Lung (tissue), 12 donors: Measurements from ENCODE around the gene CCDC127. TPM values are rescaled to one million over a fixed set of nuclear protein-coding genes. Genes with fewer than 3 reads are reported as not detected.
A peak's percentile ranks its signal among the peaks of the same experiment; 100 is the strongest.

Source experiments
- ATAC-seq: fragments of 200-7000 bp; cut with Tn5 transposase; one replicate; pipeline ENCODE4 v1.9.1; 2020; ENCODE audit warnings: moderate number of reproducible peaks; ENCODE audit not compliant: insufficient read depth, low FRiP score
- DNase-seq, 3 donors: peaks; one replicate each; pipeline ENCODE4 v3.0.0-alpha.2; 2013 to 2017
- H3K27ac ChIP-seq, 2 donors: one replicate each; pipeline ENCODE4 v1.5.1; 2013; ENCODE audit warnings: mild to moderate bottlenecking in 2 of 2, moderate library complexity in 2 of 2, control low read depth in 1 of 2, inconsistent platforms in 1 of 2, low read depth in 1 of 2, low read length in 1 of 2
- H3K27me3 ChIP-seq, 3 donors: one replicate each; pipeline ENCODE4 v1.5.1; 2013; ENCODE audit warnings: low read length in 2 of 3; ENCODE audit not compliant: control insufficient read depth in 3 of 3, insufficient read depth in 3 of 3
- H3K36me3 ChIP-seq, 4 donors: one replicate each; pipeline ENCODE4 v1.5.1; 2013; ENCODE audit warnings: low read length in 4 of 4, mild to moderate bottlenecking in 1 of 4, moderate library complexity in 1 of 4; ENCODE audit not compliant: control insufficient read depth in 4 of 4, insufficient read depth in 4 of 4
- H3K4me1 ChIP-seq, 5 donors: one replicate each; pipeline ENCODE4 v1.5.1; 2013; ENCODE audit warnings: low read length in 5 of 5, mild to moderate bottlenecking in 2 of 5, moderate library complexity in 1 of 5; ENCODE audit not compliant: control insufficient read depth in 5 of 5, insufficient read depth in 5 of 5
- H3K4me3 ChIP-seq: one replicate; pipeline ENCODE4 v1.5.1; 2013; ENCODE audit warnings: mild to moderate bottlenecking, control low read depth, moderate library complexity
- H3K9ac ChIP-seq, 2 donors: one replicate each; pipeline ENCODE4 v1.5.1; 2013; ENCODE audit warnings: low read length in 2 of 2, control low read depth in 1 of 2; ENCODE audit not compliant: insufficient read depth in 1 of 2
- H3K9me3 ChIP-seq, 4 donors: one replicate each; pipeline ENCODE4 v1.5.1; 2013; ENCODE audit warnings: low read length in 3 of 4, mild to moderate bottlenecking in 1 of 4, moderate library complexity in 1 of 4; ENCODE audit not compliant: control insufficient read depth in 4 of 4, insufficient read depth in 3 of 4
- WGBS, 2 donors: extraction: QIAGEN DNeasy Blood & Tissue Kit; methylation state at CpG; one replicate each; pipeline ENCODE4 v1.1.7; 2013; 5-methylcytosine and 5-hydroxymethylcytosine counted together
- polyA plus RNA-seq, 2 donors: library from polyadenylated mRNA; stranded (reverse); fragments of 200-250 nt; gene quantifications; one replicate each; pipeline ENCODE4 v1.2.1, GENCODE V29; 2013
- total RNA-seq, 2 donors: library from RNA; depleted of rRNA in 1 of 2; stranded (reverse); fragments of >200 nt in 1 of 2; gene quantifications; one replicate each; pipeline ENCODE4 v1.2.1, GENCODE V29; 2014 to 2021
- TF ChIP-seq, protein P1 (sequence below): IDR thresholded peaks from 2 replicates; pipeline ENCODE4 v1.5.1; 2012; ENCODE audit warnings: mild to moderate bottlenecking; ENCODE audit errors: control extremely low read depth, extremely low read depth
- donor health status: control.
- donor health status: control.
- donor health status: Bipolar disorder and iron deficiency.
- donor health status: healthy.
- donor health status: DM: yes; HTN: yes; CAD: no.

The CCDC127 gene
- total and polyA plus RNA-seq, 4 donors: 2.1 to 6.4 (median 3.9) TPM

DNA sequence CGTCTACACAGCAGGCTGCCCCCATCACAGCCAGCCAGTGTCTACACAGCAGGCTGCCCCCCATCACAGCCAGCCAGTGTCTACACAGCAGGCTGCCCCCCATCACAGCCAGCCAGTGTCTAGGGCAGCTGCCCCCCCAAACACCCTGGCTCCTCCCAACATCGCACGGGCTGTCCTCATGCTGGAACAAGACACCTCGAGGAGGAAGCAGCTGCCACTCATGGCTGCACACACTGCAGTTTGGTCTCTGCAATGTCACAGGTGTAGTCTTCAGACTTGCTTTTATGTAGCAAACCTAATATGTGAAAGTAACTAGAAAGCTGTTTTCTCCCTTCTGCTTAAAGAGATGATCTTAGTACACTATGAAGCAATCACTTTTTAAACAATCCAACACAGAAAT lies 17.0 kb downstream of the CCDC127 start:
- no peaks in the 10 kb centered on the region for H3K9me3 ChIP-seq
- H3K36me3 ChIP-seq: peaks cover 0 to 21% (median 9%) of the 10 kb centered on the region in 4 donors
- DNase-seq (no peak), ATAC-seq (no peak)
- TF ChIP-seq, protein P1, sequence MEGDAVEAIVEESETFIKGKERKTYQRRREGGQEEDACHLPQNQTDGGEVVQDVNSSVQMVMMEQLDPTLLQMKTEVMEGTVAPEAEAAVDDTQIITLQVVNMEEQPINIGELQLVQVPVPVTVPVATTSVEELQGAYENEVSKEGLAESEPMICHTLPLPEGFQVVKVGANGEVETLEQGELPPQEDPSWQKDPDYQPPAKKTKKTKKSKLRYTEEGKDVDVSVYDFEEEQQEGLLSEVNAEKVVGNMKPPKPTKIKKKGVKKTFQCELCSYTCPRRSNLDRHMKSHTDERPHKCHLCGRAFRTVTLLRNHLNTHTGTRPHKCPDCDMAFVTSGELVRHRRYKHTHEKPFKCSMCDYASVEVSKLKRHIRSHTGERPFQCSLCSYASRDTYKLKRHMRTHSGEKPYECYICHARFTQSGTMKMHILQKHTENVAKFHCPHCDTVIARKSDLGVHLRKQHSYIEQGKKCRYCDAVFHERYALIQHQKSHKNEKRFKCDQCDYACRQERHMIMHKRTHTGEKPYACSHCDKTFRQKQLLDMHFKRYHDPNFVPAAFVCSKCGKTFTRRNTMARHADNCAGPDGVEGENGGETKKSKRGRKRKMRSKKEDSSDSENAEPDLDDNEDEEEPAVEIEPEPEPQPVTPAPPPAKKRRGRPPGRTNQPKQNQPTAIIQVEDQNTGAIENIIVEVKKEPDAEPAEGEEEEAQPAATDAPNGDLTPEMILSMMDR: no peak
- H3K27ac ChIP-seq: no peak overlapping the region
- no peaks in the 10 kb centered on the region for H3K27me3 ChIP-seq
- 63 to 68% methylated on average over 4 of the region's 4 CpGs for WGBS, 2 donors
- H3K9ac ChIP-seq: no peak overlapping the region
- no peak overlapping the region for H3K4me3 ChIP-seq
- no peaks in the 10 kb centered on the region for H3K4me1 ChIP-seq

GRCh38 chr5:199950-200645 lies 17.9 kb downstream of the CCDC127 start:
- TF ChIP-seq, protein P1: no peak
- 90% methylated on average over 23 of the region's 23 CpGs for WGBS, 2 donors
- ATAC-seq (no peak), DNase-seq (no peak)
- Histone ChIP-seq H3K36me3 (peaks cover 0 to 17% (median 7%) of the 10 kb centered on the region in 4 donors), H3K27ac (peak overlapping the region in 1 of 2 donors; percentile 36), H3K27me3 (no peaks in the 10 kb centered on the region), H3K9me3 (no peaks in the 10 kb centered on the region), H3K4me1 (no peaks in the 10 kb centered on the region), H3K9ac (no peak overlapping the region), H3K4me3 (no peak overlapping the region)

DNA sequence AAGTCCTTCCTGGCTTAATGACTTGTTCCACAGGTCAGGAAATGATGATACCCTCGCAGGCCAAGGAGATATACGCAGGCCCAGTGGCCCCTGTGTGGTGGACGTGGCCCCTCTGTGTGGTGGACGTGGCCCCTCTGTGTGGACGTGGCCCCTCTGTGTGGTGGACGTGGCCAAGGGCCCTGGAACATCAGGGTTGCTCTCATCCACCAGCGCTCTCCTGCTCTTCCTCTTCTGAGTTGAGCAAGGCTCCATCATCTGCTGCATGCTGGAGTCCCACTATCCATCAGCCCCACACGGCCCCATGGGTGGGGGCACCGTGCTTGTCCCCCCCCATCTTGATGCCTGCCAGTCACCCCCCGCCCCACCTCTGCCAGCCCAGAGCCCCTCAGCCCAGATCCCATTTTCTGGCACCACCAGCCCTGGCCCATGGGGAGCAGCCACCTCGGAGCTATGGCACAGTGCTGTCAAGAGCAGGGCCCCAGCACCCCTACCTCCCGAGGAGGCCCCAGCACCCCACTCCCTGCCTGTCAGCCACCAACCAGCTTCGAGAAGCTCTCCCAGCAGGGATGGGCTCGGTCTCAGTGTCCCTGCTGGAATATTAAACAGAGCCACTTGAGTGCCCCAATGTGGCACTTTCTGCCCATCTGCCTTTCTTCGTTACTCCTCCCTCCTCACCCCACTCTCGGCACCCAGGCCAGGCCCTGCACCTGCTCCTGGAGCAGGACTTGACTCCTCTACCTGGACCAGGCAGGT lies 18.6 kb downstream of the CCDC127 start:
- DNase-seq: no peak
- 93 to 94% methylated on average over 16 of the region's 16 CpGs for WGBS, 2 donors

More for the DNA sequence above, 18.6 kb downstream of the CCDC127 start:
- no peak for ATAC-seq
- Histone ChIP-seq H3K36me3 (peaks cover 0 to 14% (median 4%) of the 10 kb centered on the region in 4 donors), H3K27me3 (no peaks in the 10 kb centered on the region), H3K4me1 (no peaks in the 10 kb centered on the region), H3K9ac (no peak overlapping the region), H3K9me3 (no peaks in the 10 kb centered on the region), H3K27ac (no peak overlapping the region), H3K4me3 (no peak overlapping the region)
- TF ChIP-seq, protein P1: no peak
